H1 (cell line): Measurements from ENCODE around the gene SS18. TPM values are rescaled to one million over a fixed set of nuclear protein-coding genes. Genes with fewer than 3 reads are reported as not detected.

Source experiments
- EGR1 ChIP-seq: IDR thresholded peaks from 2 replicates; pipeline ENCODE4 v1.6.1; 2011; ENCODE audit warnings: low read depth, low read length, borderline replicate concordance
- EZH2 ChIP-seq: fragments of 200-600 bp; sonication (generic); IDR thresholded peaks from 2 replicates; pipeline ENCODE4 v1.7.1; 2012; ENCODE audit warnings: low read depth, mild to moderate bottlenecking, moderate library complexity, low read length, inconsistent platforms; ENCODE audit not compliant: severe bottlenecking
- SP2 ChIP-seq: IDR thresholded peaks from 2 replicates; pipeline ENCODE4 v1.6.1; 2012; ENCODE audit warnings: mild to moderate bottlenecking, low read length, inconsistent platforms
- ZNF274 ChIP-seq: IDR thresholded peaks from 2 replicates; pipeline ENCODE4 v1.7.0; 2012; ENCODE audit warnings: low read length, borderline replicate concordance; ENCODE audit errors: extremely low read depth
- polyA plus RNA-seq, 7 experiments: library from polyadenylated mRNA; depleted of rRNA in 3 of 7; stranded (reverse) in 5 of 7; unstranded in 2 of 7; fragments of >200 nt in 5 of 7; fragments of 200-250 nt in 2 of 7; gene quantifications; 1 replicate in 5 of 7; 2 replicates in 1 of 7; 4 replicates in 1 of 7; pipeline versions ENCODE4 v1.2.1 to v1.2.3, GENCODE V29; 2011 to 2013; ENCODE audit warnings: missing spikeins in 2 of 7, mixed read lengths in 2 of 7
- total RNA-seq: library from RNA; stranded (reverse); fragmentation: NEBNext Ultra II Directional; extraction: Animal tissue kit (Norgen Biotek cat#: 25700); gene quantifications from 2 replicates; pipeline ENCODE4 v1.2.1, GENCODE V29; 2021
- TF ChIP-seq, protein P1 (sequence below): IDR thresholded peaks from 2 replicates; pipeline ENCODE4 v1.6.1; 2012; ENCODE audit warnings: inconsistent platforms
- TF ChIP-seq, protein P2 (sequence below): IDR thresholded peaks from 2 replicates; pipeline ENCODE4 v1.6.1; 2011; ENCODE audit warnings: low read depth, mild to moderate bottlenecking, low read length; ENCODE audit not compliant: insufficient read depth

Gene SS18
- total and polyA plus RNA-seq, 2 of the 8 experiments (the other 6 are each of a cell fraction or from before 2014, with no cell fraction given): 83.5 to 106 TPM

DNA sequence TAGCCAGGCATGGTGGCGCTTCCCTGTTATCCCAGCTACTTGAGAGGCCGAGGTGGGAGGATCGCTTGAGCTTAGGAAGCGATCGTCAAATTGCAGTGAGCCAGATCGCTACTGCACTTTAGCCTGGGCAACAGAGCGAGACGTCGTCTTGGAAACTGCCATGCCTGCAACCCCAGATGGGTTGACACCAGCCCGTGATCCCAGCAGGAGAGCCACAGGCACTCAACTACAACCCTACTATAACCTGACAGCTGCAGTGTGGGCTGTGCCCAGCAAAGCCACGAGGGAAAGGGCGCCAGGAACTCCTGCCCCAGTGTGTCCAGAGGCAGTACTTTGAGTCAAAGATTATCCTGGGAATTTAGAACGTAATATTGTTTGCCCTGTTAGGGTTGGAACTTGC is 85.6 kb downstream of the SS18 start (continued):
- TF ChIP-seq ZNF274 (no peak), SP2 (no peak), EGR1 (no peak), EZH2 (no peak)
- TF ChIP-seq, protein P1, sequence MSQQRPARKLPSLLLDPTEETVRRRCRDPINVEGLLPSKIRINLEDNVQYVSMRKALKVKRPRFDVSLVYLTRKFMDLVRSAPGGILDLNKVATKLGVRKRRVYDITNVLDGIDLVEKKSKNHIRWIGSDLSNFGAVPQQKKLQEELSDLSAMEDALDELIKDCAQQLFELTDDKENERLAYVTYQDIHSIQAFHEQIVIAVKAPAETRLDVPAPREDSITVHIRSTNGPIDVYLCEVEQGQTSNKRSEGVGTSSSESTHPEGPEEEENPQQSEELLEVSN: no peak
- TF ChIP-seq, protein P2, sequence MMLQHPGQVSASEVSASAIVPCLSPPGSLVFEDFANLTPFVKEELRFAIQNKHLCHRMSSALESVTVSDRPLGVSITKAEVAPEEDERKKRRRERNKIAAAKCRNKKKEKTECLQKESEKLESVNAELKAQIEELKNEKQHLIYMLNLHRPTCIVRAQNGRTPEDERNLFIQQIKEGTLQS: no peak
- TF ChIP-seq, all 59 proteins: peak for 0
